CD8-positive, alpha-beta memory T cell (primary cell): ENCODE results near the gene SART3. TPM values are rescaled to one million over a fixed set of nuclear protein-coding genes. Genes with fewer than 3 reads are reported as not detected.

ENCODE experiments used
- CTCF ChIA-PET: fragments of 350-600 bp; sonication (Branson Sonifier 250); formaldehyde crosslinking; loops from one replicate; lab custom pipeline; 2021; ENCODE audit warnings: antibody characterized with exemption; lab: Charles Lee
- POLR2A ChIA-PET: fragments of 350-600 bp; sonication (Branson Sonifier 250); formaldehyde crosslinking; loops from one replicate; lab custom pipeline; 2021; ENCODE audit warnings: antibody characterized with exemption; lab: Charles Lee
- DNase-seq, 5 donors: peaks; one replicate each; pipeline versions ENCODE4 v3.0.0 to v3.0.0-alpha.2; 2020 to 2022; ENCODE audit warnings: mixed read lengths in 1 of 5
- H3K27ac ChIP-seq: one replicate; pipeline ENCODE4 v1.7.0; 2013; ENCODE audit warnings: low read depth, mild to moderate bottlenecking, low read length, moderate library complexity
- H3K27me3 ChIP-seq: 2 replicates; pipeline ENCODE4 v1.7.0; 2013; ENCODE audit warnings: low read length, mild to moderate bottlenecking; ENCODE audit not compliant: insufficient read depth, poor library complexity, severe bottlenecking
- H3K36me3 ChIP-seq: 2 replicates; pipeline ENCODE4 v1.7.0; 2013; ENCODE audit warnings: mild to moderate bottlenecking, low read length, moderate library complexity; ENCODE audit not compliant: insufficient read depth
- H3K4me1 ChIP-seq: 2 replicates; pipeline ENCODE4 v1.7.0; 2013; ENCODE audit warnings: mild to moderate bottlenecking, low read length, moderate library complexity; ENCODE audit not compliant: insufficient read depth
- H3K4me3 ChIP-seq: 2 replicates; pipeline ENCODE4 v1.7.0; 2013; ENCODE audit warnings: mild to moderate bottlenecking, low read length
- H3K9me3 ChIP-seq: 2 replicates; pipeline ENCODE4 v1.7.0; 2013; ENCODE audit warnings: mild to moderate bottlenecking, low read length
- H3K27ac Mint-ChIP-seq, 8 donors: one replicate each; pipeline ENCODE4 v1.8.0; 2020 to 2021; ENCODE audit warnings: mixed read lengths in 8 of 8, mild to moderate bottlenecking in 6 of 8, inconsistent platforms in 3 of 8, moderate library complexity in 3 of 8
- H3K27me3 Mint-ChIP-seq, 2 donors: one replicate each; pipeline ENCODE4 v1.8.0; 2020 to 2021; ENCODE audit warnings: mixed read lengths in 2 of 2, mild to moderate bottlenecking in 1 of 2, moderate library complexity in 1 of 2
- H3K36me3 Mint-ChIP-seq, 3 donors: one replicate each; pipeline ENCODE4 v1.8.0; 2020 to 2021; ENCODE audit warnings: mixed read lengths in 3 of 3, inconsistent platforms in 1 of 3, mild to moderate bottlenecking in 1 of 3
- H3K4me1 Mint-ChIP-seq, 3 donors: one replicate each; pipeline ENCODE4 v1.8.0; 2020 to 2021; ENCODE audit warnings: mixed read lengths in 3 of 3, inconsistent platforms in 1 of 3, mild to moderate bottlenecking in 1 of 3
- H3K4me3 Mint-ChIP-seq, 7 donors: one replicate each; pipeline ENCODE4 v1.8.0; 2020 to 2021; ENCODE audit warnings: mixed read lengths in 7 of 7, mild to moderate bottlenecking in 6 of 7, moderate library complexity in 4 of 7, inconsistent platforms in 2 of 7
- H3K9me3 Mint-ChIP-seq, 5 donors: one replicate each; pipeline ENCODE4 v1.8.0; 2020 to 2022; ENCODE audit warnings: mixed read lengths in 5 of 5, mild to moderate bottlenecking in 3 of 5, moderate library complexity in 2 of 5, inconsistent platforms in 1 of 5
- polyA plus RNA-seq: library from polyadenylated mRNA; unstranded; fragments of 300-500 nt; fragmentation: Illumina TruSeq; gene quantifications from one replicate; pipeline ENCODE4 v1.2.3, GENCODE V29; 2021
- total RNA-seq, 2 experiments: library from RNA; stranded (reverse); gene quantifications; one replicate each; pipeline ENCODE4 v1.2.3, GENCODE V29; 2021

Gene SART3
- total and polyA plus RNA-seq, 3 experiments from 2014 or later, result 40.1 to 82.7 (median 82.4) TPM

DNA sequence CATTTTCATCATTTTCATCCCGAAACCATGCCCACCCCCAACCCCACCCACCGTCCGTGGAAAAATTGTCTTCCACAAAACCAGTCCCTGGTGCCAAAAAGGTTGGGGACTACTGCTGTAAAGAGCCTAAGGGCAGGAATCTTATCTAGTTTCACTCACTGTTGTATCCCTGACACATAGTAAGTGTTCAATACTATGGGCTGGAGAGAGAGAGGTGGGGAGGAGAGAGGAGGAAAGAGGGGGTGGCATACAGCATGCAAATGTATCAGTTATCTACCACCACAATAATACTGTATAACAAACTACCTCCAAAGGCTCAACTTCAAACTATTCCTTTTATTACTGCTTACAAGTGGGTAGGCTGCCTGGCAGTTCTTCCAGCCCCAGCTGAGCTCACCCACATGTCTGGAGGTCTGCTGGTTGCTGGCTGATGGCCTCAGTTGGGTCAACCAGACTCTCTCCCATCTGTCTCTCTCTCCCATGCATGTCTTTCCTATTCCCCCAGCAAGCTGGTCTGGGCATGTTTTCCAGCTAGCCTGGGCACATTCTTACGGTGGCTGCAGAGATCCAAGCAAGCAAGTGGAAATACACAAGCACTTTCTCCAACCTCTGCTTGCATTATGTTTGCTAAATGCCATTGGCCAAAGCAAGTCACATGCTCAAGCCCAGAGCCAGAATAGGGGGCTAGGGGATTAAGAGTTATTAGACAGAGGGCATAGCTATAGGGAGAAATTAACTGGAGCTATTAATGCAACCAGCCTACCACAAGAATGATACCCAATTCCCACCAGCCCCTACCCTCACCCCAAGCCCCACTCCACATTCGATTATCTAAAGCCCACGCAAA, 77.5 kb downstream of the SART3 start:
- ChIA-PET CTCF (no interaction called here), POLR2A (no interaction called here)
- H3K27ac Mint-ChIP-seq, result peak overlapping the region in 1 of 8 donors; percentile 3
- Histone ChIP-seq H3K9me3 (no peaks in the 10 kb centered on the region), H3K4me3 (no peak overlapping the region), H3K27ac (no peak overlapping the region), H3K36me3 (no peaks in the 10 kb centered on the region), H3K27me3 (no peaks in the 10 kb centered on the region), H3K4me1 (no peaks in the 10 kb centered on the region)
- H3K4me1 Mint-ChIP-seq, result no peaks in the 10 kb centered on the region
- H3K4me3 Mint-ChIP-seq, result no peak overlapping the region
- peaks cover 45 to 75% of the 10 kb centered on the region in 2 donors for H3K27me3 Mint-ChIP-seq
- peaks cover 0 to 12% (median 2%) of the 10 kb centered on the region in 3 donors for H3K36me3 Mint-ChIP-seq
- H3K9me3 Mint-ChIP-seq, result peaks cover 7 to 13% (median 8%) of the 10 kb centered on the region in 5 donors
- DNase-seq, result no peak

DNA sequence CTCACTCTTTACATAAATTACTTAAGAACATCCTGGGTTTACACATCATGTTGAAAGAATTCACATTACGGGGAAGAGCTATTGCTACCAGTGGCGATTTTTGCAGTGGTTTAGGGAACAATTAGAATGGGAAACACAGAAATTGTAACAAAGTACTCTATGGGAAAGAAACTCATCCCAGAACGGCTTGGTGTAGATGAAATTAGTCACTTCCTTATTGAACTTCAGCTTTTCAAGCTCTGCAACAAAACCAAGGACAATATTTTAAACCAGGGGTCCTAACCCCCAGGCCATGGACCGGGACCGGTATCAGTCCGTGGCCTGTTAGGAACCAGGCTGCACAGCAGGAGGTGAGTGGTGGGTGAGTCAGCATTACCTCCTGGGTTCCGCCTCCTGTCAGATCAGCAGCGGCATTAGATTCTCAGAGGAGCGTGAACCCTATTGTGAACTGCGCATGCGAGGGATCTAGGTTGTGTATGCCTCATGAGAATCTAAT, 78.2 kb downstream of the SART3 start:
- Mint-ChIP-seq H3K4me3 (no peak overlapping the region), H3K9me3 (peaks cover 7 to 13% (median 7%) of the 10 kb centered on the region in 5 donors), H3K27me3 (peaks cover 40 to 72% of the 10 kb centered on the region in 2 donors), H3K4me1 (no peaks in the 10 kb centered on the region), H3K36me3 (peaks cover 0 to 7% (median 2%) of the 10 kb centered on the region in 3 donors), H3K27ac (no peak overlapping the region)
- no peaks in the 10 kb centered on the region for H3K9me3 ChIP-seq
- ChIA-PET CTCF (no interaction called here), POLR2A (no interaction called here)
- DNase-seq, result no peak
- no peaks in the 10 kb centered on the region for H3K27me3 ChIP-seq
- no peak overlapping the region for H3K27ac ChIP-seq
- H3K4me3 ChIP-seq, result no peak overlapping the region
- no peaks in the 10 kb centered on the region for H3K36me3 ChIP-seq
- H3K4me1 ChIP-seq, result no peaks in the 10 kb centered on the region

DNA sequence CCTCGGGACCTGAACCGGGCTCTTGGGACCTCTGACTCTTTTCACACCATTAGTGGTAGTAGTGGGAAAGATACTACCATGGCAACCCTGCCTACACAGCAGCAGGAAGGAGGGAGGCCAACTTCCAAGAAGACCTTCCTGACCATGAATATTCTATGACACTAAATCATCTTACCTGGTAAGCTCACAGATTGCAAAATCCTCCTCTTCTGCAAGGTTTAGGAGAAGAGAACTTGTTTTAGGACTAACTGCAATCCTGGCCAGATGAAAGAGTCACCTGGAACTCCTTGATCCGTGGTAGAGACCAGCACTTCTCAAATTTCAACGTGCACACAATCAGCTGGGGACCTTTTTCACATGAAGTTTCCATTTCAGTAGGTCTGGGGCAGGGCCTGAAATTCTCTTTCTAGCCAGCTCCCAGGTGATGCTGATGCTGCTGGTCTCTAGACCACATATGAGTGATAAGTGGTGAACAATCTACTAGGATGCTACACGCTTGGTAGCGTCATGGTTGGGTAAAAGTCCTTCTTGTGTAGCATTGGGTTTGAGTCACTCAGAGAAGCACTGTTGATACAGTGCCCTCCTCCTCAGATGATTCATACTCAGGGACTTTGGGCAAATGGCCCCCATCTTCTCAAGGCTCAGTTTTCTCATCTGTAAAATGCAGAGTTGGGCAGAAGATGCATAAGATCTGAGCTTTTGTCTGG, 81.5 kb downstream of the SART3 start:
- H3K36me3 Mint-ChIP-seq, result no peaks in the 10 kb centered on the region
- H3K36me3 ChIP-seq, result no peaks in the 10 kb centered on the region
- CTCF ChIA-PET, result no interaction called here
- H3K27ac Mint-ChIP-seq, result no peak overlapping the region
- POLR2A ChIA-PET, result no interaction called here
- H3K27ac ChIP-seq, result no peak overlapping the region
- H3K9me3 ChIP-seq, result no peaks in the 10 kb centered on the region
- H3K9me3 Mint-ChIP-seq, result peaks cover 0 to 2% (median 0%) of the 10 kb centered on the region in 5 donors
- no peaks in the 10 kb centered on the region for H3K4me1 Mint-ChIP-seq
- H3K27me3 ChIP-seq, result no peaks in the 10 kb centered on the region
- H3K4me1 ChIP-seq, result no peaks in the 10 kb centered on the region
- H3K27me3 Mint-ChIP-seq, result peaks cover 21 to 61% of the 10 kb centered on the region in 2 donors
- DNase-seq, result no peak
- H3K4me3 ChIP-seq, result no peak overlapping the region
- no peak overlapping the region for H3K4me3 Mint-ChIP-seq

DNA sequence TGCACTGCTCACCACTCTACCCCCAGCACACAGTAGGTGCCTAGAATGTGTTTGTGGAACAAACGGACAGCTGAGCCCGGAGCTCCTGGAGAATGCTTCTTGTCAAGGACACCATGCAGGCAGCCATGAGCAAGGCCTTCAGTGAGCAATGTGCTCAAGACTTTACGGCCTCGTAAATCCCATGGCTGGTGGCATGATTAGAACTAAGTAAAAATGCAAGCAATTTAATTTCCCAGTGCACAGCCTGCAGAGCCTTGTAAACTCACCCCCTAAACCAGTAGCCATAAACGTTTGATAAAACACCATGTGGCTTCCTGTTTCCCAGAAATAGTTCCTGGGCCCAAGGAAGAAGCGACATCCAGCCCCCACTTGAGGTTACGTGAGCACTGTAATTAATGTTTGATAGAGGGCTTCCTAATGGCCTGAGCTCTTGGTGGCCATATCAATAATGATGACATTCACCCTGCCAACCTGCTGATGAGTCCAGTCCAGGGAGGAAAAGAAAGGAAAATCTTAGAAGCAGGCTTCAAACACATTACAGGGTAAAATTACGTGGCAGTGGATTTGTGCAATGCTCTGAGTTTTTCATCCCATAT, 82.3 kb downstream of the SART3 start:
- H3K36me3 Mint-ChIP-seq, result no peaks in the 10 kb centered on the region
- no peak overlapping the region for H3K4me3 ChIP-seq
- no peak overlapping the region for H3K27ac ChIP-seq
- no peaks in the 10 kb centered on the region for H3K4me1 Mint-ChIP-seq
- peaks cover 24 to 55% of the 10 kb centered on the region in 2 donors for H3K27me3 Mint-ChIP-seq
- CTCF ChIA-PET, result no interaction called here
- POLR2A ChIA-PET, result no interaction called here
- H3K27me3 ChIP-seq, result no peaks in the 10 kb centered on the region
- DNase-seq, result no peak
- no peaks in the 10 kb centered on the region for H3K36me3 ChIP-seq
- no peaks in the 10 kb centered on the region for H3K4me1 ChIP-seq
- no peak overlapping the region for H3K4me3 Mint-ChIP-seq
- H3K9me3 ChIP-seq, result no peaks in the 10 kb centered on the region
- H3K9me3 Mint-ChIP-seq, result peaks cover 0 to 2% (median 0%) of the 10 kb centered on the region in 5 donors
- H3K27ac Mint-ChIP-seq, result no peak overlapping the region

DNA sequence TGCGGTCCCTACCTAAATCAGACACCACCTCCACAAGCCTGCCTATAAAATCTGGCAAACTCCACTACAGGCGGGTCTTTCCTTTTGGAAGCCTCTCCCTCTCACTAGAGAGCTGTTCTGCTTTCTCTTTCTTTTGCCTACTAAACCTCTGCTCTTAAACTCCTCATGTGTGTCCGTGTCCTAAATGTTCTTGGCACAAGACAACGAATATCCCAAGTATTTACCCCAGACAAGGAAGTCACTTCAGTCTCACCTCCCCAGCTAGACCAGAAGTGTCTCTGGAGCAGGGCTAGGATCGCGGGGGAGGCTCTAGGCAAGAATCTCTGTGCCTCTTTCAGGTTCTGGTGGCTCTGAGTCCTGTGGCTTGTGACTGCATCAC, 83.1 kb downstream of the SART3 start:
- no peaks in the 10 kb centered on the region for H3K9me3 ChIP-seq
- no peak overlapping the region for H3K4me3 ChIP-seq
- H3K36me3 ChIP-seq, result no peaks in the 10 kb centered on the region
- H3K9me3 Mint-ChIP-seq, result peaks cover 0 to 2% (median 0%) of the 10 kb centered on the region in 5 donors
- H3K4me1 Mint-ChIP-seq, result no peaks in the 10 kb centered on the region
- DNase-seq, result no peak
- H3K27me3 ChIP-seq, result no peaks in the 10 kb centered on the region
- H3K27ac ChIP-seq, result no peak overlapping the region
- no peaks in the 10 kb centered on the region for H3K4me1 ChIP-seq
- no peak overlapping the region for H3K27ac Mint-ChIP-seq
- peaks cover 18 to 49% of the 10 kb centered on the region in 2 donors for H3K27me3 Mint-ChIP-seq
- ChIA-PET POLR2A (no interaction called here), CTCF (no interaction called here)
- H3K4me3 Mint-ChIP-seq, result no peak overlapping the region
- no peaks in the 10 kb centered on the region for H3K36me3 Mint-ChIP-seq

DNA sequence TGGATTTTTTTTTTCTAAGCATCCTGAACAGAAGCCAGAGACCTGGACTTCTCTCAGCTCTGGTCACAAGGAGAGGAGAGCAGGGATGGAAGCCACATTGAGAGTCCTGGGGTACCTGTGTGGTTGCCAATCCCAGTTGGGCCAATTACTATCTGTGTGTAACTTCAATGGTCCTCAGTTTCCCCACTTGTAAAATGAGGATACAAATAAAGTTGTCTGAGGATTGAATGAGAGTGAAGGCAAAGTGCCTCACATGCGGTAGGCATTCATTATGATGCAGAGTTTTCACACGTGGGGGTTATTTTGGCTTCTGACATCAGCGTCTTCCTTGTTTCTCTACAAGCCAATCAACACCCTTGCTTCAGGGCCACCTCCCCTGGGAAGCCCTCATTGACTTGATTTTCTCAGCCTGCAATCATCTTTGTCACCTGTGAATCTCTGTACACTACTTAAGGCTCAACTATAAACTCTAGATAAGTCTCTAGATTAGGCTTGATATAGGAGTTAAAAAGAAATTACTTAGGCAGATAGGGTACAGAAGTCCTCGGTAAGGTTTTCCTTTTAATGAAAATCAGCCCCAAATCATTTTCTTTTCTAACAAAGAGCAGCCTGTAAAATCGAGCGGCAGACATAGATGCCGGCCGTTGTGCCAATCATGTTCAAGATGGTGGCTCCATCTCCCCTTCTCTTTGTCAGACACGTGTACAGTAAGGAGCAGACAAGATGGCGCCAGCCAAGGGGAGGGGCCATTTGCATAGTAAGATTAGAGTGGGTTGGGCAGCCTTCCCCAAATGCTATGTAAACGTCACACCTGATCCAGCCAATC, 83.7 kb downstream of the SART3 start:
- no peaks in the 10 kb centered on the region for H3K36me3 ChIP-seq
- Mint-ChIP-seq H3K9me3 (peaks cover 0 to 2% (median 0%) of the 10 kb centered on the region in 5 donors), H3K27ac (no peak overlapping the region), H3K4me3 (no peak overlapping the region), H3K27me3 (peaks cover 15 to 43% of the 10 kb centered on the region in 2 donors), H3K4me1 (no peaks in the 10 kb centered on the region), H3K36me3 (no peaks in the 10 kb centered on the region)
- no peak overlapping the region for H3K4me3 ChIP-seq
- CTCF ChIA-PET, result no interaction called here
- H3K4me1 ChIP-seq, result no peaks in the 10 kb centered on the region
- POLR2A ChIA-PET, result no interaction called here
- DNase-seq, result no peak
- no peak overlapping the region for H3K27ac ChIP-seq
- no peaks in the 10 kb centered on the region for H3K27me3 ChIP-seq
- no peaks in the 10 kb centered on the region for H3K9me3 ChIP-seq

DNA sequence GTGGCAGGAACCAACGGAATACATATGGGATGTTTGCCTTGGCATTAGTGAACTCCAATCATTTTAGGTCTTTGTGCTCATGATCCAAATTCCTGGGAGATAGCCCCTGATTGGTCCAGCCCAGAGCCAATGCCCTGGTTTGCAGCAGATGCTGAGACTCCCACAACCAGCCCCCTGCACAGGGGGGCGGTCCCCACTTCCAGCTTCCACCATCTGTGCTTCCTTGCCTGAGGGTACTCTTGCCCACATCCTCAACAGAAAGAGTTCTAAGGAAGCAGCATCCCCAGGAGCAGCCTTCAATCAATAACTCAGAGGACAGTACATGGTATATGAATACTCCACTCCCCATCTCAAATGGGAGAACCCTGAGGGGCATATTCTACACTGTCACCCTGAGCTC, 85.6 kb downstream of the SART3 start:
- Histone ChIP-seq H3K4me3 (no peak overlapping the region), H3K27ac (no peak overlapping the region), H3K36me3 (no peaks in the 10 kb centered on the region), H3K27me3 (no peaks in the 10 kb centered on the region), H3K4me1 (no peaks in the 10 kb centered on the region), H3K9me3 (no peaks in the 10 kb centered on the region)
- no peak for DNase-seq
- H3K4me1 Mint-ChIP-seq, result no peaks in the 10 kb centered on the region
- no peak overlapping the region for H3K27ac Mint-ChIP-seq
- POLR2A ChIA-PET, result no interaction called here
- H3K4me3 Mint-ChIP-seq, result no peak overlapping the region
- peaks cover 9 to 30% of the 10 kb centered on the region in 2 donors for H3K27me3 Mint-ChIP-seq
- CTCF ChIA-PET, result no interaction called here
- H3K9me3 Mint-ChIP-seq, result peaks cover 0 to 2% (median 0%) of the 10 kb centered on the region in 5 donors
- H3K36me3 Mint-ChIP-seq, result no peaks in the 10 kb centered on the region
